KOPT-K1 (cell line): ENCODE results near the gene DARS1.
"Not testable (repeated sequence)": the region's sequence is repeated elsewhere in the genome, so short reads cannot be mapped to it uniquely, and the experiment has no call there.

Source experiments
- H3K27ac ChIP-seq: fragments of 200-600 bp; sonication (generic); 2 replicates; pipeline ENCODE4 v1.5.1; 2016; ENCODE audit warnings: antibody characterized with exemption, mild to moderate bottlenecking, low read depth, low read length; ENCODE audit not compliant: poor library complexity, severe bottlenecking
- H3K36me3 ChIP-seq: fragments of 200-600 bp; sonication (generic); 2 replicates; pipeline ENCODE4 v1.5.1; 2017; ENCODE audit warnings: antibody characterized with exemption, mild to moderate bottlenecking, low read length, moderate library complexity; ENCODE audit not compliant: insufficient read depth
- H3K9me3 ChIP-seq: fragments of 200-600 bp; sonication (generic); 2 replicates; pipeline ENCODE4 v1.5.1; 2017; ENCODE audit warnings: antibody characterized with exemption, low read length, mild to moderate bottlenecking; ENCODE audit not compliant: insufficient read depth, poor library complexity, severe bottlenecking

Gene DARS1

GRCh38 chr2:135913727-135914365, 71.6 kb downstream of the DARS1 start:
- Histone ChIP-seq H3K27ac (no peak overlapping the region), H3K36me3 (peaks cover 85% of the 10 kb centered on the region), H3K9me3 (no peaks in the 10 kb centered on the region)

- H3K27ac ChIP-seq, result no peak overlapping the region
- H3K36me3 ChIP-seq, result peaks cover 96% of the 10 kb centered on the region
- no peaks in the 10 kb centered on the region for H3K9me3 ChIP-seq
Measured at GRCh38 chr2:135909976-135910375, 75.5 kb downstream of the DARS1 start.

- H3K36me3 ChIP-seq, result peaks cover 76% of the 10 kb centered on the region
- H3K27ac ChIP-seq, result no peak overlapping the region
- H3K9me3 ChIP-seq, result no peaks in the 10 kb centered on the region
Measured at GRCh38 chr2:135905679-135906078, 79.7 kb downstream of the DARS1 start.

GRCh38 chr2:135904341-135904989, 81.0 kb downstream of the DARS1 start:
- H3K36me3 ChIP-seq, result peaks cover 63% of the 10 kb centered on the region
- H3K27ac ChIP-seq, result no peak overlapping the region
- H3K9me3 ChIP-seq, result no peaks in the 10 kb centered on the region

GRCh38 chr2:135903650-135904049, 81.8 kb downstream of the DARS1 start:
- Histone ChIP-seq H3K9me3 (no peaks in the 10 kb centered on the region), H3K36me3 (peaks cover 55% of the 10 kb centered on the region), H3K27ac (no peak overlapping the region)

GRCh38 chr2:135899567-135899966, 85.9 kb downstream of the DARS1 start:
- no peak overlapping the region for H3K27ac ChIP-seq
- H3K36me3 ChIP-seq, result peaks cover 17% of the 10 kb centered on the region
- H3K9me3 ChIP-seq, result no peaks in the 10 kb centered on the region

- H3K27ac ChIP-seq, result no peak overlapping the region
- peaks cover 7% of the 10 kb centered on the region; the same call in 1 of the 2 replicates for H3K36me3 ChIP-seq
- H3K9me3 ChIP-seq, result no peaks in the 10 kb centered on the region
Measured at GRCh38 chr2:135898234-135898786, 87.1 kb downstream of the DARS1 start.

GRCh38 chr2:135894930-135895329, 90.5 kb downstream of the DARS1 start:
- H3K36me3 ChIP-seq, result no peaks in the 10 kb centered on the region
- no peak overlapping the region for H3K27ac ChIP-seq
- H3K9me3 ChIP-seq, result no peaks in the 10 kb centered on the region

- no peak overlapping the region for H3K27ac ChIP-seq
- no peaks in the 10 kb centered on the region for H3K36me3 ChIP-seq
- peaks cover 6% of the 10 kb centered on the region for H3K9me3 ChIP-seq
Measured at GRCh38 chr2:135893374-135893794, 92.0 kb downstream of the DARS1 start.

- Histone ChIP-seq H3K9me3 (peaks cover 17% of the 10 kb centered on the region), H3K27ac (no peak overlapping the region), H3K36me3 (no peaks in the 10 kb centered on the region)
Measured at GRCh38 chr2:135890835-135891234, 94.6 kb downstream of the DARS1 start.

GRCh38 chr2:135890149-135890548, 95.3 kb downstream of the DARS1 start:
- Histone ChIP-seq H3K9me3 (peaks cover 17% of the 10 kb centered on the region), H3K36me3 (no peaks in the 10 kb centered on the region), H3K27ac (no peak overlapping the region)

GRCh38 chr2:135888587-135888986, 96.8 kb downstream of the DARS1 start:
- H3K36me3 ChIP-seq, result not testable (repeated sequence)
- peaks cover 17% of the 10 kb centered on the region for H3K9me3 ChIP-seq
- H3K27ac ChIP-seq, result peak overlapping the region; percentile 43

- no peak overlapping the region for H3K27ac ChIP-seq
- no peaks in the 10 kb centered on the region for H3K36me3 ChIP-seq
- H3K9me3 ChIP-seq, result peaks cover 17% of the 10 kb centered on the region
Measured at GRCh38 chr2:135885709-135886108, 99.7 kb downstream of the DARS1 start.

GRCh38 chr2:135882415-135882814, 103.0 kb downstream of the DARS1 start:
- H3K27ac ChIP-seq, result no peak overlapping the region
- peaks cover 2% of the 10 kb centered on the region for H3K9me3 ChIP-seq
- H3K36me3 ChIP-seq, result no peaks in the 10 kb centered on the region

- H3K27ac ChIP-seq, result peak overlapping the region; percentile 99
- H3K9me3 ChIP-seq, result not testable (repeated sequence)
- H3K36me3 ChIP-seq, result peaks cover 38% of the 10 kb centered on the region
Measured at GRCh38 chr2:135876770-135877169, 108.7 kb downstream of the DARS1 start.
